Panc1 (cell line): Measurements from ENCODE around the gene TTR.

Source experiments
- POLR2AphosphoS5 ChIP-seq: IDR thresholded peaks from 2 replicates; pipeline ENCODE4 v1.6.1; 2012; ENCODE audit warnings: mild to moderate bottlenecking, low read depth, low read length, moderate library complexity
- SIN3A ChIP-seq: IDR thresholded peaks from 2 replicates; pipeline ENCODE4 v1.6.1; 2012; ENCODE audit warnings: low read depth, mild to moderate bottlenecking, low read length, moderate library complexity, borderline replicate concordance; ENCODE audit not compliant: insufficient read depth
- TCF7L2 ChIP-seq: IDR thresholded peaks from 2 replicates; pipeline ENCODE4 v1.6.1; 2011; ENCODE audit warnings: mild to moderate bottlenecking, low read depth, low read length, inconsistent platforms
- TF ChIP-seq, protein P1 (sequence below): fragments of 450-650 bp; IDR thresholded peaks from 2 replicates; pipeline ENCODE4 v1.5.1; 2017; ENCODE audit warnings: mild to moderate bottlenecking

DNA sequence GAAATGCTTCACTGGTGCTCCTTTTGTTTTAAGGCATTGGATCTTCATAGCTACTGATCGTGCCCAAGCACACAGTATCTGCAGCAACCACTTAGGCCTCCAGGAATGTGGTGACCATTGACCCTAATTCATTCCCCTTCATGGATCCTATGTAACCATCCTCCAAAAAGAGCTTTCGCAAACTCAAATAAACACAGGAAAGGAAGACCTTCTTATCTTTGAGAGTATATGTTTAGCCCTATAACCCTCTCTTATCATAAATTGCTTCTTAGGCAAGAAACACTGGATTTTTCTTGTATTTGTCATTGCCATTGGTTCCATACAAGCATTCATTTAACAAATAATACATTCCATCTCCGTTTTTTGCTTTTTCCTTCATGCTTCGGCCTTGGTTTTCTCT, 4.1 kb upstream of the TTR start:
- TF ChIP-seq, protein P1, sequence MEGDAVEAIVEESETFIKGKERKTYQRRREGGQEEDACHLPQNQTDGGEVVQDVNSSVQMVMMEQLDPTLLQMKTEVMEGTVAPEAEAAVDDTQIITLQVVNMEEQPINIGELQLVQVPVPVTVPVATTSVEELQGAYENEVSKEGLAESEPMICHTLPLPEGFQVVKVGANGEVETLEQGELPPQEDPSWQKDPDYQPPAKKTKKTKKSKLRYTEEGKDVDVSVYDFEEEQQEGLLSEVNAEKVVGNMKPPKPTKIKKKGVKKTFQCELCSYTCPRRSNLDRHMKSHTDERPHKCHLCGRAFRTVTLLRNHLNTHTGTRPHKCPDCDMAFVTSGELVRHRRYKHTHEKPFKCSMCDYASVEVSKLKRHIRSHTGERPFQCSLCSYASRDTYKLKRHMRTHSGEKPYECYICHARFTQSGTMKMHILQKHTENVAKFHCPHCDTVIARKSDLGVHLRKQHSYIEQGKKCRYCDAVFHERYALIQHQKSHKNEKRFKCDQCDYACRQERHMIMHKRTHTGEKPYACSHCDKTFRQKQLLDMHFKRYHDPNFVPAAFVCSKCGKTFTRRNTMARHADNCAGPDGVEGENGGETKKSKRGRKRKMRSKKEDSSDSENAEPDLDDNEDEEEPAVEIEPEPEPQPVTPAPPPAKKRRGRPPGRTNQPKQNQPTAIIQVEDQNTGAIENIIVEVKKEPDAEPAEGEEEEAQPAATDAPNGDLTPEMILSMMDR = no peak
- no peak for TF ChIP-seq POLR2AphosphoS5
- no peak for TF ChIP-seq SIN3A
- TF ChIP-seq TCF7L2 = no peak
